AG04449 (cell line): ENCODE measurements around the gene LSM3.

Experiments
- CTCF ChIA-PET: fragments of 350-600 bp; formaldehyde crosslinking; extraction: SDS; loops from one replicate; lab custom pipeline; 2021; ENCODE audit warnings: antibody characterized with exemption; lab: Yijun Ruan, JAX
- POLR2A ChIA-PET: fragments of 400-600, 350-600 bp; formaldehyde crosslinking; extraction: SDS; loops from one replicate; lab custom pipeline; 2020; ENCODE audit warnings: antibody characterized with exemption, inconsistent platforms; lab: Yijun Ruan, JAX
- DNase-seq: peaks from one replicate; pipeline ENCODE4 v3.0.0-alpha.2; 2010; ENCODE audit warnings: low read depth, low spot score
- H3K4me3 ChIP-seq: 2 replicates; pipeline ENCODE4 v1.5.1; 2011; ENCODE audit warnings: low read depth, mild to moderate bottlenecking, control low read depth, low read length
- TF ChIP-seq, protein P1 (sequence below): IDR thresholded peaks from one replicate; pipeline ENCODE4 v1.5.1; 2011; ENCODE audit warnings: mild to moderate bottlenecking, moderate library complexity, low read length, control low read depth, inconsistent platforms; ENCODE audit not compliant: insufficient read depth; ENCODE audit errors: missing control alignments

Gene LSM3

DNA sequence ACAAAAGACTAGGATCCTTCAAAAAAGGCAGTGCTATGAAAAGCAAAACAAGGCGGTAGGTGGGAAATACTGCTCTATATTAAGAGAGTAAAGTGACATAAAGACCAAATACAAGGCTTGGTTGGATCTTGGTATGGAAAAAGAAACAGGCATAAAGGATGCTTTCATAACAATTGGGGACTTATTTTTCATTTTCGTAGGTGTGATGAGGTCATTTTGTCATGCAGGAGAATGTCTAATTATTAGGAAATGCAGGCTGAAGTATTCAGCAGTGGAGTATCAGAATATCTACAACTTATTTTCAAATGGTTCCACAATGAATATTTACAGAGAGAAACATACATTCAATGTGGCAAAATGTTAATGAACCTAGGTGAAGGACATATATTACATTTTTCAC is 9.2 kb upstream of the LSM3 start:
- CTCF ChIA-PET: interaction anchor here (0.9 to 2.7 kb wide), 4 partner anchors 10 to 273 kb away, joined by 3 to 10 read pairs (median 7); partner anchors contain the start of genes CHCHD4, LSM3 and TMEM43
- no peak for DNase-seq
- TF ChIP-seq, protein P1, sequence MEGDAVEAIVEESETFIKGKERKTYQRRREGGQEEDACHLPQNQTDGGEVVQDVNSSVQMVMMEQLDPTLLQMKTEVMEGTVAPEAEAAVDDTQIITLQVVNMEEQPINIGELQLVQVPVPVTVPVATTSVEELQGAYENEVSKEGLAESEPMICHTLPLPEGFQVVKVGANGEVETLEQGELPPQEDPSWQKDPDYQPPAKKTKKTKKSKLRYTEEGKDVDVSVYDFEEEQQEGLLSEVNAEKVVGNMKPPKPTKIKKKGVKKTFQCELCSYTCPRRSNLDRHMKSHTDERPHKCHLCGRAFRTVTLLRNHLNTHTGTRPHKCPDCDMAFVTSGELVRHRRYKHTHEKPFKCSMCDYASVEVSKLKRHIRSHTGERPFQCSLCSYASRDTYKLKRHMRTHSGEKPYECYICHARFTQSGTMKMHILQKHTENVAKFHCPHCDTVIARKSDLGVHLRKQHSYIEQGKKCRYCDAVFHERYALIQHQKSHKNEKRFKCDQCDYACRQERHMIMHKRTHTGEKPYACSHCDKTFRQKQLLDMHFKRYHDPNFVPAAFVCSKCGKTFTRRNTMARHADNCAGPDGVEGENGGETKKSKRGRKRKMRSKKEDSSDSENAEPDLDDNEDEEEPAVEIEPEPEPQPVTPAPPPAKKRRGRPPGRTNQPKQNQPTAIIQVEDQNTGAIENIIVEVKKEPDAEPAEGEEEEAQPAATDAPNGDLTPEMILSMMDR: no peak
- H3K4me3 ChIP-seq: no peak overlapping the region
- POLR2A ChIA-PET: interaction anchor here (1.1 to 1.9 kb wide), 2 partner anchors 9 to 44 kb away, joined by 7 to 9 read pairs; partner anchors contain the start of genes CHCHD4, LSM3, TMEM43 and XPC

DNA sequence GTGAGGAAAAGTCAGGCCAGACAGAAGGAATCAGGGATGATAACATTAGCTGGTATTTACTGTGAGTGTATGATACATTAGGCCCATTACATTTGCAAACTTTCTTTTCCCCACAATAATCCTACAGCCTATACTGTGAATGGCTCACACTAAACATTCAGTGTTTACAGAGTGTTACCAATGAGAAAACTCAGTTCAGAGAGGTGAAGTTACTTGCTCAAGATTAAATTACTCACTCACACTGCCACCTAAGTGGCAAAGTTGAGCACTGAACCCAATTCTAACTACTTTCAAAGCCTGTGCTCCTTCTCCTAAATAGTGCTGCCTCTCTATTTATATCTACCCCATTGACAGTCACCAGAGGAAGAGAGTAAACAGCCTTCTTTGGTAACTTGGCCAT is 8.7 kb upstream of the LSM3 start:
- POLR2A ChIA-PET: interaction anchor here (1.1 to 1.9 kb wide), 3 partner anchors 9 to 45 kb away, joined by 4 to 9 read pairs (median 7); partner anchors contain the start of genes CHCHD4, LSM3, TMEM43 and XPC
- TF ChIP-seq, protein P1: no peak
- CTCF ChIA-PET: interaction anchor here (0.9 to 2.7 kb wide), 7 partner anchors 9 to 273 kb away, joined by 3 to 10 read pairs (median 4); partner anchors contain the start of genes CHCHD4, LSM3 and TMEM43
- H3K4me3 ChIP-seq: no peak overlapping the region
- DNase-seq: no peak

GRCh38 chr3:14170531-14171159 is 8.0 kb upstream of the LSM3 start:
- ChIA-PET POLR2A (interaction anchor here (1.1 to 1.9 kb wide), 4 partner anchors 8 to 45 kb away, joined by 4 to 9 read pairs (median 8); partner anchors contain the start of genes CHCHD4, LSM3, TMEM43 and XPC), CTCF (interaction anchor here (0.7 to 2.7 kb wide), 9 partner anchors 8 to 292 kb away, joined by 3 to 10 read pairs (median 4); partner anchors contain the start of genes CHCHD4, LSM3 and TMEM43)
- peak; percentile 42 for DNase-seq
- no peak overlapping the region for H3K4me3 ChIP-seq
- TF ChIP-seq, protein P1: no peak

- TF ChIP-seq, protein P1: no peak
- CTCF ChIA-PET: interaction anchor here (1.3 to 4.1 kb wide), 3 partner anchors 12 to 276 kb away, joined by 5 to 27 read pairs (median 5); no protein-coding TSS in a partner anchor
- DNase-seq: no peak
- no peak overlapping the region for H3K4me3 ChIP-seq
- POLR2A ChIA-PET: no interaction called here
These were observed 6.1 kb upstream of the LSM3 start for GRCh38 chr3:14172496-14172895.

DNA sequence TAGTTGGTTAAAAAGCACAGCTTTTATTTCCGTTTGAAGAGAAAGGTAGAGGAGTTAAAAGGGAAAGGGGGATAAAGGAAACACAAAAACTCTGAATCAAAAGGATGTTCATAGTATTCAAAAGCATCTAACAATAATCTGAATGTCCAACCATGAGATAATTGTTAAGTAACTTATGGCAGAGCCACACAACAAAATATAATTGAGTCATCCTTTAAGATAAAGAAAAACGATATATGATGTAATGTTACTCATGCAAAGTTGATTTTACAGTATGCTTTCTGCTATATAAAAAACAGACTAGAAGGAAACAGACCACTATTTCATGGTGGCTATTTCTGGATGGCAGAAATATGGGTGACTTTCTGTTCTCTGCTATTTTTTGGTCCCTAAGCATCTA is 4.1 kb upstream of the LSM3 start:
- DNase-seq: no peak
- TF ChIP-seq, protein P1: no peak
- POLR2A ChIA-PET: no interaction called here
- CTCF ChIA-PET: interaction anchor here (4.1 kb wide), 1 partner anchor 29 kb away, joined by 27 read pairs; no protein-coding TSS in a partner anchor
- no peak overlapping the region for H3K4me3 ChIP-seq
